GM21825 (cell line): Measurements from ENCODE around the gene MRI1.

Experiments
- ATAC-seq: cut with Tn5 transposase; IDR thresholded peaks from one replicate; pipeline ENCODE4 v1.9.1; 2021; ENCODE audit warnings: mild to moderate bottlenecking, moderate library complexity; ENCODE audit not compliant: unreplicated experiment

MRI1 gene

DNA sequence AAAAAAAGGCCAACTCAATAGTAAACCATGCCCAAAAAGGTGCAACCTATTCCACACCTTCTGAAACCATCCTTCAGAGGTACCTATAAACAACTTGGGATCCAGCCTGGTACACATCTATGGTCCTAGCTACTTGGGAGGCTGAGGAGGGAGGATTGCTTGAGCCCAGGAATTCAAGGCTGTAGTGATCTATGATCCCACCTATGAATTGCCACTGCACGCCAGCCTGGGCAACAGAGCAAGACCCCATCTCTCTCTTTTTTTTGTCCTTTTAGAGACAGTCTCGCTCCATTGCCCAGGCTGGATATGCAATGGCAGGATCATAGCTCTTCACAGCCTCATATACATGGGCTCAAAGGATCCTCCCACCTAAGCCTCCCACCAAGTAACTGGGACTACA, 57.0 kb downstream of the MRI1 start:
- ATAC-seq: no peak

DNA sequence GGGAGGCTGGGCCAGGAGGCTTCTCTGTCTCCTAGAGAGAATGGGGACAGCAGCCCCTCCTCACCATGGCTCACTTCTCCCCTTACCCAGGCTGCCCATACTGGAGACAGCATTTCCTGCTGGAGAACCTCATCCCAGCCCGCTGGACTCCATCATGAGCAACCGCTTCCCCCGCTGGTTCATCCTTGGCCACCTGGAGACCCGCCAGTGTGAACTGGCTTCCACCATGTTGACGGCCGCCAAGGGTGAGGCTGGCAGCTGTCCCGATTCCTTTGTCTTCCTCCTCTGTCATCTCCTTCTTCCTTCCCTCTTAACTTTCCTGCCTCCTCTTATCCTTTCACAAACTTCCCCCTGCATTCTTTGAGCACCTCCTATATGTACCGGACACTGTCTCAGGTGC, 58.9 kb downstream of the MRI1 start:
- no peak for ATAC-seq
